ENCODE data around the gene TUT4. TPM values are rescaled to one million over a fixed set of nuclear protein-coding genes. Genes with fewer than 3 reads are reported as not detected.
A peak's percentile ranks its signal among the peaks of the same experiment; 100 is the strongest.

Gene TUT4
- total RNA-seq, 1 donor from 2014 or later, result 52.5 TPM

- no peak for DNase-seq (ENCODE audit: low read depth)
Observed at GRCh38 chr1:52472384-52472783, 80.5 kb downstream of the TUT4 start.

GRCh38 chr1:52469108-52469507 is 83.8 kb downstream of the TUT4 start:
- no peak for DNase-seq (ENCODE audit: low read depth)

GRCh38 chr1:52463891-52464290 is 89.0 kb downstream of the TUT4 start:
- no peak for DNase-seq (ENCODE audit: low read depth)

GRCh38 chr1:52461821-52462220 is 91.1 kb downstream of the TUT4 start:
- DNase-seq (ENCODE audit: low read depth), result no peak

- peak; percentile 11 for DNase-seq (ENCODE audit: low read depth)
Observed at GRCh38 chr1:52460694-52461093, 92.2 kb downstream of the TUT4 start.

- no peak for DNase-seq (ENCODE audit: low read depth)
Observed at GRCh38 chr1:52455686-52456085, 97.2 kb downstream of the TUT4 start.

GRCh38 chr1:52454779-52455178 is 98.1 kb downstream of the TUT4 start:
- DNase-seq (ENCODE audit: low read depth), result no peak

- no peak for DNase-seq (ENCODE audit: low read depth)
Observed at GRCh38 chr1:52454127-52454526, 98.8 kb downstream of the TUT4 start.

GRCh38 chr1:52444463-52444862 is 108.4 kb downstream of the TUT4 start:
- DNase-seq (ENCODE audit: low read depth), result no peak

- DNase-seq (ENCODE audit: low read depth), result no peak
Observed at GRCh38 chr1:52439976-52440375, 112.9 kb downstream of the TUT4 start.

GRCh38 chr1:52436817-52437216 is 116.1 kb downstream of the TUT4 start:
- no peak for DNase-seq (ENCODE audit: low read depth)

GRCh38 chr1:52435650-52436049 is 117.2 kb downstream of the TUT4 start:
- no peak for DNase-seq (ENCODE audit: low read depth)

GRCh38 chr1:52435211-52435610 is 117.7 kb downstream of the TUT4 start:
- no peak for DNase-seq (ENCODE audit: low read depth)

- DNase-seq (ENCODE audit: low read depth), result no peak
Observed at GRCh38 chr1:52432807-52433206, 120.1 kb downstream of the TUT4 start.

- DNase-seq (ENCODE audit: low read depth), result no peak
Observed at GRCh38 chr1:52427152-52427551, 125.7 kb downstream of the TUT4 start.

- no peak for DNase-seq (ENCODE audit: low read depth)
Observed at GRCh38 chr1:52426371-52426770, 126.5 kb downstream of the TUT4 start.

GRCh38 chr1:52424813-52425212 is 128.1 kb downstream of the TUT4 start:
- no peak for DNase-seq (ENCODE audit: low read depth)

- no peak for DNase-seq (ENCODE audit: low read depth)
Observed at GRCh38 chr1:52424231-52424636, 128.7 kb downstream of the TUT4 start.

GRCh38 chr1:52423771-52424170 is 129.1 kb downstream of the TUT4 start:
- DNase-seq (ENCODE audit: low read depth), result no peak

GRCh38 chr1:52423055-52423454 is 129.8 kb downstream of the TUT4 start:
- DNase-seq (ENCODE audit: low read depth), result no peak

- DNase-seq (ENCODE audit: low read depth), result no peak
Observed at GRCh38 chr1:52420713-52421112, 132.2 kb downstream of the TUT4 start.

GRCh38 chr1:52416811-52417210 is 136.1 kb downstream of the TUT4 start:
- DNase-seq (ENCODE audit: low read depth), result no peak

GRCh38 chr1:52414942-52415341 is 137.9 kb downstream of the TUT4 start:
- no peak for DNase-seq (ENCODE audit: low read depth)

GRCh38 chr1:52413410-52413989 is 139.4 kb downstream of the TUT4 start:
- DNase-seq (ENCODE audit: low read depth), result peak; percentile 24

GRCh38 chr1:52404975-52405338 is 147.9 kb downstream of the TUT4 start:
- DNase-seq (ENCODE audit: low read depth), result no peak
